Measurements from ENCODE around the gene FBN1. TPM values are rescaled to one million over a fixed set of nuclear protein-coding genes. Genes with fewer than 3 reads are reported as not detected.

FBN1 gene
- total and polyA plus RNA-seq, 2 experiments from 2014 or later, result 1.9 to 3.8 TPM

DNA sequence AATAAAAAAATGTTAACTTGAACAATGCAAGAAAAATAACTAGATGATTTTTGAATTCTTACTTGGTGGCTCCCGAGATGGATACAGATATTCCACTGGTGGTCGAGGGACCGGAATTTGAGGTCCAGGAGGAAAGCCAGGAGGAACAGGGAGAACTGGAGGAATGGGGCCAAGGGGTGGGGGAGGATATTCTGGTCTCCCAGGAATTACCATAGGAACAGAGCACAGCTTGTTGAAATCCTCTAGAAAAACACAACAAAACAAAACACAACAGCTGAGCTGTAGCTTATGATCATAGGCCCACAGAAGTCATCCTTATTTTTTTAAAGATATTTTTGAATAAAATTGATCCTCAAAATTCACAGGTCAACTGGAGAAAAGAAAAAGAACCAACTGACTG lies 129.4 kb downstream of the FBN1 start:
- no peak overlapping the region for H3K4me3 Mint-ChIP-seq
- no peaks in the 10 kb centered on the region for H3K27me3 ChIP-seq (ENCODE audit: insufficient read depth)
- ATAC-seq (no peak), DNase-seq (ENCODE audit: low spot score) (no peak)
- H3K27ac Mint-ChIP-seq, result no peak overlapping the region
- H3F3A ChIP-seq (replicated peaks; ENCODE audit: low read depth), result no peaks in the 10 kb centered on the region
- no peaks in the 10 kb centered on the region; the same call in 2 of the 3 replicates for H3K9me3 Mint-ChIP-seq
- H3K4me1 ChIP-seq (ENCODE audit: insufficient read depth), result no peaks in the 10 kb centered on the region
- H3K27me3 Mint-ChIP-seq (ENCODE audit: insufficient read depth, low read depth, poor library complexity), result no peaks in the 10 kb centered on the region
- H3K27ac ChIP-seq (ENCODE audit: low read depth), result no peak overlapping the region
- no peaks in the 10 kb centered on the region; the same call in 1 of the 2 replicates for H3K9me2 ChIP-seq (ENCODE audit: insufficient read depth)
- H4K20me1 ChIP-seq (replicated peaks; ENCODE audit: insufficient read depth), result no peaks in the 10 kb centered on the region
- no peaks in the 10 kb centered on the region for H3K36me3 ChIP-seq (ENCODE audit: insufficient read depth)
- H3K4me1 Mint-ChIP-seq, result peaks cover 5% of the 10 kb centered on the region; the same call in 1 of the 3 replicates
- no peaks in the 10 kb centered on the region for H3K79me2 ChIP-seq (replicated peaks; ENCODE audit: insufficient read depth)
- H3K36me3 Mint-ChIP-seq (ENCODE audit: low read depth), result no peaks in the 10 kb centered on the region
- H3K4me3 ChIP-seq, result no peak overlapping the region
- TF ChIP-seq ZNF114 (CRISPR knock-in tag; IDR thresholded peaks at IDR 0.05) (no peak), NANOG (IDR thresholded peaks at IDR 0.05; ENCODE audit: borderline replicate concordance) (no peak), EZH2phosphoT487 (IDR thresholded peaks at IDR 0.05; ENCODE audit: unreplicated experiment) (no peak), JUNB (IDR thresholded peaks at IDR 0.05; ENCODE audit: unreplicated experiment) (no peak), ZNF331 (CRISPR knock-in tag; IDR thresholded peaks at IDR 0.05; ENCODE audit: low read depth) (no peak), EZH2 (IDR thresholded peaks at IDR 0.05; ENCODE audit: low read depth, unreplicated experiment) (no peak), POLR2AphosphoS5 (IDR thresholded peaks at IDR 0.05; ENCODE audit: low read depth) (no peak)
- TF ChIP-seq, protein P1, sequence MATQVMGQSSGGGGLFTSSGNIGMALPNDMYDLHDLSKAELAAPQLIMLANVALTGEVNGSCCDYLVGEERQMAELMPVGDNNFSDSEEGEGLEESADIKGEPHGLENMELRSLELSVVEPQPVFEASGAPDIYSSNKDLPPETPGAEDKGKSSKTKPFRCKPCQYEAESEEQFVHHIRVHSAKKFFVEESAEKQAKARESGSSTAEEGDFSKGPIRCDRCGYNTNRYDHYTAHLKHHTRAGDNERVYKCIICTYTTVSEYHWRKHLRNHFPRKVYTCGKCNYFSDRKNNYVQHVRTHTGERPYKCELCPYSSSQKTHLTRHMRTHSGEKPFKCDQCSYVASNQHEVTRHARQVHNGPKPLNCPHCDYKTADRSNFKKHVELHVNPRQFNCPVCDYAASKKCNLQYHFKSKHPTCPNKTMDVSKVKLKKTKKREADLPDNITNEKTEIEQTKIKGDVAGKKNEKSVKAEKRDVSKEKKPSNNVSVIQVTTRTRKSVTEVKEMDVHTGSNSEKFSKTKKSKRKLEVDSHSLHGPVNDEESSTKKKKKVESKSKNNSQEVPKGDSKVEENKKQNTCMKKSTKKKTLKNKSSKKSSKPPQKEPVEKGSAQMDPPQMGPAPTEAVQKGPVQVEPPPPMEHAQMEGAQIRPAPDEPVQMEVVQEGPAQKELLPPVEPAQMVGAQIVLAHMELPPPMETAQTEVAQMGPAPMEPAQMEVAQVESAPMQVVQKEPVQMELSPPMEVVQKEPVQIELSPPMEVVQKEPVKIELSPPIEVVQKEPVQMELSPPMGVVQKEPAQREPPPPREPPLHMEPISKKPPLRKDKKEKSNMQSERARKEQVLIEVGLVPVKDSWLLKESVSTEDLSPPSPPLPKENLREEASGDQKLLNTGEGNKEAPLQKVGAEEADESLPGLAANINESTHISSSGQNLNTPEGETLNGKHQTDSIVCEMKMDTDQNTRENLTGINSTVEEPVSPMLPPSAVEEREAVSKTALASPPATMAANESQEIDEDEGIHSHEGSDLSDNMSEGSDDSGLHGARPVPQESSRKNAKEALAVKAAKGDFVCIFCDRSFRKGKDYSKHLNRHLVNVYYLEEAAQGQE (IDR thresholded peaks at IDR 0.05; ENCODE audit: unreplicated experiment), result no peak
- TF ChIP-seq, protein P2, sequence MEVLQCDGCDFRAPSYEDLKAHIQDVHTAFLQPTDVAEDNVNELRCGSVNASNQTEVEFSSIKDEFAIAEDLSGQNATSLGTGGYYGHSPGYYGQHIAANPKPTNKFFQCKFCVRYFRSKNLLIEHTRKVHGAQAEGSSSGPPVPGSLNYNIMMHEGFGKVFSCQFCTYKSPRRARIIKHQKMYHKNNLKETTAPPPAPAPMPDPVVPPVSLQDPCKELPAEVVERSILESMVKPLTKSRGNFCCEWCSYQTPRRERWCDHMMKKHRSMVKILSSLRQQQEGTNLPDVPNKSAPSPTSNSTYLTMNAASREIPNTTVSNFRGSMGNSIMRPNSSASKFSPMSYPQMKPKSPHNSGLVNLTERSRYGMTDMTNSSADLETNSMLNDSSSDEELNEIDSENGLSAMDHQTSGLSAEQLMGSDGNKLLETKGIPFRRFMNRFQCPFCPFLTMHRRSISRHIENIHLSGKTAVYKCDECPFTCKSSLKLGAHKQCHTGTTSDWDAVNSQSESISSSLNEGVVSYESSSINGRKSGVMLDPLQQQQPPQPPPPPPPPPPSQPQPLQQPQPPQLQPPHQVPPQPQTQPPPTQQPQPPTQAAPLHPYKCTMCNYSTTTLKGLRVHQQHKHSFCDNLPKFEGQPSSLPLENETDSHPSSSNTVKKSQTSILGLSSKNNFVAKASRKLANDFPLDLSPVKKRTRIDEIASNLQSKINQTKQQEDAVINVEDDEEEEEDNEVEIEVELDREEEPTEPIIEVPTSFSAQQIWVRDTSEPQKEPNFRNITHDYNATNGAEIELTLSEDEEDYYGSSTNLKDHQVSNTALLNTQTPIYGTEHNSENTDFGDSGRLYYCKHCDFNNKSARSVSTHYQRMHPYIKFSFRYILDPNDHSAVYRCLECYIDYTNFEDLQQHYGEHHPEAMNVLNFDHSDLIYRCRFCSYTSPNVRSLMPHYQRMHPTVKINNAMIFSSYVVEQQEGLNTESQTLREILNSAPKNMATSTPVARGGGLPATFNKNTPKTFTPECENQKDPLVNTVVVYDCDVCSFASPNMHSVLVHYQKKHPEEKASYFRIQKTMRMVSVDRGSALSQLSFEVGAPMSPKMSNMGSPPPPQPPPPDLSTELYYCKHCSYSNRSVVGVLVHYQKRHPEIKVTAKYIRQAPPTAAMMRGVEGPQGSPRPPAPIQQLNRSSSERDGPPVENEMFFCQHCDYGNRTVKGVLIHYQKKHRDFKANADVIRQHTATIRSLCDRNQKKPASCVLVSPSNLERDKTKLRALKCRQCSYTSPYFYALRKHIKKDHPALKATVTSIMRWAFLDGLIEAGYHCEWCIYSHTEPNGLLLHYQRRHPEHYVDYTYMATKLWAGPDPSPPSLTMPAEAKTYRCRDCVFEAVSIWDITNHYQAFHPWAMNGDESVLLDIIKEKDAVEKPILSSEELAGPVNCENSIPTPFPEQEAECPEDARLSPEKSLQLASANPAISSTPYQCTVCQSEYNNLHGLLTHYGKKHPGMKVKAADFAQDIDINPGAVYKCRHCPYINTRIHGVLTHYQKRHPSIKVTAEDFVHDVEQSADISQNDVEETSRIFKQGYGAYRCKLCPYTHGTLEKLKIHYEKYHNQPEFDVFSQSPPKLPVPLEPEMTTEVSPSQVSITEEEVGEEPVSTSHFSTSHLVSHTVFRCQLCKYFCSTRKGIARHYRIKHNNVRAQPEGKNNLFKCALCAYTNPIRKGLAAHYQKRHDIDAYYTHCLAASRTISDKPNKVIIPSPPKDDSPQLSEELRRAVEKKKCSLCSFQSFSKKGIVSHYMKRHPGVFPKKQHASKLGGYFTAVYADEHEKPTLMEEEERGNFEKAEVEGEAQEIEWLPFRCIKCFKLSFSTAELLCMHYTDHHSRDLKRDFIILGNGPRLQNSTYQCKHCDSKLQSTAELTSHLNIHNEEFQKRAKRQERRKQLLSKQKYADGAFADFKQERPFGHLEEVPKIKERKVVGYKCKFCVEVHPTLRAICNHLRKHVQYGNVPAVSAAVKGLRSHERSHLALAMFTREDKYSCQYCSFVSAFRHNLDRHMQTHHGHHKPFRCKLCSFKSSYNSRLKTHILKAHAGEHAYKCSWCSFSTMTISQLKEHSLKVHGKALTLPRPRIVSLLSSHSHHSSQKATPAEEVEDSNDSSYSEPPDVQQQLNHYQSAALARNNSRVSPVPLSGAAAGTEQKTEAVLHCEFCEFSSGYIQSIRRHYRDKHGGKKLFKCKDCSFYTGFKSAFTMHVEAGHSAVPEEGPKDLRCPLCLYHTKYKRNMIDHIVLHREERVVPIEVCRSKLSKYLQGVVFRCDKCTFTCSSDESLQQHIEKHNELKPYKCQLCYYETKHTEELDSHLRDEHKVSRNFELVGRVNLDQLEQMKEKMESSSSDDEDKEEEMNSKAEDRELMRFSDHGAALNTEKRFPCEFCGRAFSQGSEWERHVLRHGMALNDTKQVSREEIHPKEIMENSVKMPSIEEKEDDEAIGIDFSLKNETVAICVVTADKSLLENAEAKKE (CRISPR knock-in tag; IDR thresholded peaks at IDR 0.05), result no peak
- TF ChIP-seq, protein P3, sequence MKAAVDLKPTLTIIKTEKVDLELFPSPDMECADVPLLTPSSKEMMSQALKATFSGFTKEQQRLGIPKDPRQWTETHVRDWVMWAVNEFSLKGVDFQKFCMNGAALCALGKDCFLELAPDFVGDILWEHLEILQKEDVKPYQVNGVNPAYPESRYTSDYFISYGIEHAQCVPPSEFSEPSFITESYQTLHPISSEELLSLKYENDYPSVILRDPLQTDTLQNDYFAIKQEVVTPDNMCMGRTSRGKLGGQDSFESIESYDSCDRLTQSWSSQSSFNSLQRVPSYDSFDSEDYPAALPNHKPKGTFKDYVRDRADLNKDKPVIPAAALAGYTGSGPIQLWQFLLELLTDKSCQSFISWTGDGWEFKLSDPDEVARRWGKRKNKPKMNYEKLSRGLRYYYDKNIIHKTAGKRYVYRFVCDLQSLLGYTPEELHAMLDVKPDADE (IDR thresholded peaks at IDR 0.05), result no peak
- H3K4me2 ChIP-seq, result no peak overlapping the region
- H2AFZ ChIP-seq, result no peak overlapping the region
